Left ventricle myocardium inferior (tissue), 1 donor: ENCODE results near the gene KCND2. TPM values are rescaled to one million over a fixed set of nuclear protein-coding genes. Genes with fewer than 3 reads are reported as not detected.

Source experiments
- DNase-seq: peaks from one replicate; pipeline ENCODE4 v3.0.0-alpha.2; 2020
- H3K27ac ChIP-seq: fragments of 200-600 bp; replicated peaks from 2 replicates; pipeline ENCODE4 v1.8.0; 2021
- H3K27me3 ChIP-seq: fragments of 200-600 bp; 2 replicates; pipeline ENCODE4 v1.8.0; 2021; ENCODE audit warnings: low read depth
- H3K36me3 ChIP-seq: fragments of 200-600 bp; 2 replicates; pipeline ENCODE4 v1.8.0; 2021
- H3K4me1 ChIP-seq: fragments of 200-600 bp; 2 replicates; pipeline ENCODE4 v1.8.0; 2021
- H3K4me3 ChIP-seq: fragments of 200-600 bp; 2 replicates; pipeline ENCODE4 v1.8.0; 2021; ENCODE audit warnings: mild to moderate bottlenecking, moderate library complexity
- H3K9me3 ChIP-seq: fragments of 200-600 bp; replicated peaks from 2 replicates; pipeline ENCODE4 v1.8.0; 2021
- intact Hi-C: fragments of 100-400 bp; cut with micrococcal nuclease; formaldehyde crosslinking; loops from one replicate; pipeline ENCODE4 v1.11.0; 2022
- total RNA-seq: library from RNA; stranded (reverse); fragmentation: NEBNext Ultra II Directional; extraction: Animal tissue kit (Norgen Biotek cat#: 25700); gene quantifications from one replicate; pipeline ENCODE4 v1.2.1, GENCODE V29; 2021
- TF ChIP-seq, protein P1 (sequence below): fragments of 200-600 bp; IDR thresholded peaks from 2 replicates; pipeline ENCODE4 v1.8.0; 2021; ENCODE audit warnings: antibody characterized with exemption, mild to moderate bottlenecking, borderline replicate concordance
- donor health status: DM: no; HTN: yes; CAD: no; lungs with severe emphysema.

Gene KCND2
- total RNA-seq, 1 donor from 2014 or later = not detected

GRCh38 chr7:120421151-120421651 lies 148.2 kb downstream of the KCND2 start:
- TF ChIP-seq, protein P1, sequence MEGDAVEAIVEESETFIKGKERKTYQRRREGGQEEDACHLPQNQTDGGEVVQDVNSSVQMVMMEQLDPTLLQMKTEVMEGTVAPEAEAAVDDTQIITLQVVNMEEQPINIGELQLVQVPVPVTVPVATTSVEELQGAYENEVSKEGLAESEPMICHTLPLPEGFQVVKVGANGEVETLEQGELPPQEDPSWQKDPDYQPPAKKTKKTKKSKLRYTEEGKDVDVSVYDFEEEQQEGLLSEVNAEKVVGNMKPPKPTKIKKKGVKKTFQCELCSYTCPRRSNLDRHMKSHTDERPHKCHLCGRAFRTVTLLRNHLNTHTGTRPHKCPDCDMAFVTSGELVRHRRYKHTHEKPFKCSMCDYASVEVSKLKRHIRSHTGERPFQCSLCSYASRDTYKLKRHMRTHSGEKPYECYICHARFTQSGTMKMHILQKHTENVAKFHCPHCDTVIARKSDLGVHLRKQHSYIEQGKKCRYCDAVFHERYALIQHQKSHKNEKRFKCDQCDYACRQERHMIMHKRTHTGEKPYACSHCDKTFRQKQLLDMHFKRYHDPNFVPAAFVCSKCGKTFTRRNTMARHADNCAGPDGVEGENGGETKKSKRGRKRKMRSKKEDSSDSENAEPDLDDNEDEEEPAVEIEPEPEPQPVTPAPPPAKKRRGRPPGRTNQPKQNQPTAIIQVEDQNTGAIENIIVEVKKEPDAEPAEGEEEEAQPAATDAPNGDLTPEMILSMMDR = no peak
- Histone ChIP-seq H3K27me3 (no peaks in the 10 kb centered on the region), H3K36me3 (no peaks in the 10 kb centered on the region), H3K9me3 (no peaks in the 10 kb centered on the region), H3K4me1 (no peaks in the 10 kb centered on the region), H3K4me3 (no peak overlapping the region), H3K27ac (no peak overlapping the region)
- intact Hi-C loops = no loop called here
- no peak for DNase-seq

DNA sequence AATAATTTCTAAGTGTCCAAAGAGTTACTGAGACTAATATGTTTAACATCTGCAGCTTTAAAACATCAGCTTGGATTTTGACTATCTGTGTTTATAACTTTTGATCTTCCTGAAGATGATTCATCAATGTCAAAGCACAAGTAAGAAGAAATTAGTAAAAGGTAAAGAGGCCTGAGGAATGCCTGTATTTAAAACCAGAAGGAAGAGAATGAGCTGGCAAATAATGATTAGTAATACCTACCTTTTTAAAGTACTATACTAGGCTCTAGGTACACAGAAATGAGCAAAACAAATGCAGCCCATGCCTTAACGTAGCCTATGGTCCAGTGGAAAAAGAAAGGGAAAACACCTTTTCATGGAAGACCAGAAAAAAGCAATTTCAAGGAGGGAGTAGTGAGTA lies 158.0 kb downstream of the KCND2 start:
- H3K27me3 ChIP-seq = no peaks in the 10 kb centered on the region
- H3K9me3 ChIP-seq = no peaks in the 10 kb centered on the region
- H3K36me3 ChIP-seq = no peaks in the 10 kb centered on the region
- DNase-seq = no peak
- H3K4me1 ChIP-seq = no peaks in the 10 kb centered on the region
- no peak overlapping the region for H3K4me3 ChIP-seq
- TF ChIP-seq, protein P1 = no peak
- intact Hi-C loops = no loop called here
- H3K27ac ChIP-seq = no peak overlapping the region

- Histone ChIP-seq H3K4me1 (no peaks in the 10 kb centered on the region), H3K4me3 (no peak overlapping the region), H3K36me3 (no peaks in the 10 kb centered on the region), H3K9me3 (no peaks in the 10 kb centered on the region), H3K27ac (no peak overlapping the region), H3K27me3 (no peaks in the 10 kb centered on the region)
- DNase-seq = no peak
- TF ChIP-seq, protein P1 = no peak
- intact Hi-C loops = no loop called here
Measured at GRCh38 chr7:120436487-120437060, 163.6 kb downstream of the KCND2 start.

GRCh38 chr7:120441850-120442249 lies 168.9 kb downstream of the KCND2 start:
- Histone ChIP-seq H3K27ac (no peak overlapping the region), H3K4me1 (no peaks in the 10 kb centered on the region), H3K36me3 (no peaks in the 10 kb centered on the region), H3K27me3 (no peaks in the 10 kb centered on the region), H3K9me3 (no peaks in the 10 kb centered on the region), H3K4me3 (no peak overlapping the region)
- DNase-seq = no peak
- TF ChIP-seq, protein P1 = no peak
- intact Hi-C loops = no loop called here

DNA sequence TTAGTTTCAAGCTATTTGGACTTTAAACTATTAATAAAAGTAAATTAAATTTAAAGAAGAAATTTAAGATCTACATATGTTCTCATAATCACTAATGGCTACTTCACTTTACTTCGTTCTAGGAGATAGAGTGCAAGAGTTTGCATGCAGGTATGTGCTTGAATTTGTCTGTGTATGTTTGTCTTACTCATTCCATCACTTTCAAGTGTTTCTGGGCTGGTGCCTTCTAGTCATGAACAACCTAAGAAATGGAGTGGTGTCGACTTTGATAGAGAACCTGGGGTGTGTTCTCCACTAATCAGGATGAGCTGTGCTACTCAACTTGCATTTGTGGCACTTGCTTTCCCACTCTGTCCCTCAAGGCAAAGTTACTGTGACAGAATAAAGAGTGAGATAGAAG lies 169.9 kb downstream of the KCND2 start:
- DNase-seq = no peak
- H3K4me3 ChIP-seq = no peak overlapping the region
- no peaks in the 10 kb centered on the region for H3K4me1 ChIP-seq
- TF ChIP-seq, protein P1 = no peak
- no peaks in the 10 kb centered on the region for H3K36me3 ChIP-seq
- no peaks in the 10 kb centered on the region for H3K9me3 ChIP-seq
- intact Hi-C loops = no loop called here
- H3K27me3 ChIP-seq = no peaks in the 10 kb centered on the region
- no peak overlapping the region for H3K27ac ChIP-seq

- no peaks in the 10 kb centered on the region for H3K9me3 ChIP-seq
Measured at GRCh38 chr7:120444650-120445049, 171.7 kb downstream of the KCND2 start.

More at GRCh38 chr7:120444650-120445049, 171.7 kb downstream of the KCND2 start:
- no peaks in the 10 kb centered on the region for H3K4me1 ChIP-seq
- TF ChIP-seq, protein P1 = no peak
- H3K4me3 ChIP-seq = no peak overlapping the region
- no peak for DNase-seq
- no peaks in the 10 kb centered on the region for H3K27me3 ChIP-seq
- intact Hi-C loops = no loop called here
- H3K36me3 ChIP-seq = no peaks in the 10 kb centered on the region
- no peak overlapping the region for H3K27ac ChIP-seq
